Measurements from ENCODE around the gene GPX4.
A peak's percentile ranks its signal among the peaks of the same experiment; 100 is the strongest.

GPX4 gene

DNA sequence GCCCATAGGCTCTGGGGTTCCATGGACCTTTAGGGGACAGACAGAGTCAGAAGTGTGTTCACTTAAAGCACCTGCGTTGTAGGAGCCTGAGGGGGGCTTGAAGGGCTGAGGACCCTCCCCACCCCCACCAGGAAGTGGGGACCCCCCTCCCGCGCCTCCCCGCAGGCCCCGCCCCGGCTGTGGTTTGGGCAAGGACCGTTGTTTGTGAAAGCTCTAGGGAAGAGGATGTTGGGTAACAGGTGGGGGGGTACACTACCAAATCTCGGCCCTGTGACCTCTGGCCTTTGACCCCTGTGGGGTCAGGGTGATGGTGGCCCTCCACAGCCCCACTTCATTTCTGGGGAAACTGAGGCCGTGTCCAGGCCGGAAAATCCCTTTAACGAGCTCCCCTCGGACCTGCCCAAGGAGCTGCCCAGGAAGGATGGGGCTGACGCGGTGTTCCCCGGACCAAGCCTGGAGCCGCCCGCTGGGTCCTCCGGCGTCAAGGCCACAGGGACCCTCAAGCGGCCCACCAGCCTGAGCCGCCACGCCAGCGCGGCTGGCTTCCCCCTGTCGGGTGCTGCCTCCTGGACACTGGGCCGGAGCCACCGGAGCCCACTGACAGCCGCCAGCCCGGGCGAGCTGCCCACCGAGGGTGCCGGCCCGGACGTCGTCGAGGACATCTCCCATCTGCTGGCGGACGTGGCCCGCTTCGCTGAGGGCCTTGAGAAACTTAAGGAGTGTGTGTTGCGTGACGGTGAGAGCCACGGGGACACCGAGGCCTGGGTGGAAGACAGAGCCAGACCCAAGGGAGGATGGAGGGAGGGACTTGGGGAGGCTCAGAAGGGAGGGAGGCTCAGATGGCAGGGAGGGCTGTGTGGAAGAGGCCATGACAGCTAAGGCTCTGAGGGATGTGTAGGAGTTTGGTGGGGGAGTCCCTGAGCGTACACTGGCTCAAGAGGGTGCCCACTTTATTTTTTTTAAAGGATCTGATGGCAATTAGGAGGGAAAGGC, 35.5 kb upstream of the GPX4 start:
- no peak for DNase-seq (ENCODE audit: low spot score)

DNA sequence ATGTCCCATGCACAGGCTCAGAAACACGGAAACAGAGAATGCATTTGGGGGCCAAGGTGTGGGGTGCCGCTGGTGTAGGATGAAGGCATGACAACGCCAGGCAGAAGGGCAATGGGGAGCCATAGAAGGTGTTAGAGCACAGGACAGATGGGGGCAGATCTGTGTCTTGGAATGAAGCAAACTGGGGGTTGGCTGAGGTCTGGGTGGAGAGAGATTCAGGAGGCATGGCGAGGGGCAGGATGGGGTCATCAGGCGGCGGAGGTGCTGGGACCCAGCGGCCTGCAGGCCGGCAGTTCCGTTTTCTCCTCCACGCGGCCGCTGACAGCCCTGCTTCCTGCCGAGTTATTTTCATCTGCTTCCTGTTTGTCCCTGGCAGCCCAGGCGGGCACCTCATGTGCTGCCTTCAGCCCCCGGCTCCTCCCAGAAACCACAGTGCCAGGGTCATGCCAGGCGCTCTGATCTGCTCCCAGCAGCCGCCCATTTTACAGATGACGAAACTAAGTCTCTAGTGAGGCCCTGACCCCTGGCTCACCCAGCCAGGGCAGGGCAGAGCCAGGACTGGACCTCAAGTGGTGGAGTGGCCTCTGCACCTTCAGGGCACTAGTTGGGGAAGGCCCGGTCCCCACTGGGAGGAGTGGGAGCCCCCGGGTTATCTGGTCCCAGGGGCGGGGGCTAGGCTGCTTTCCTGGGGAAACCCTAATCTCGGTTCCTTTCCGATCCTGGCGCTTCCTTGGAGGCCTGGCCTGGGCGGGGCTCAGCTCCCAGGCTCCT, 34.6 kb upstream of the GPX4 start:
- no peak for DNase-seq (ENCODE audit: low spot score)

DNA sequence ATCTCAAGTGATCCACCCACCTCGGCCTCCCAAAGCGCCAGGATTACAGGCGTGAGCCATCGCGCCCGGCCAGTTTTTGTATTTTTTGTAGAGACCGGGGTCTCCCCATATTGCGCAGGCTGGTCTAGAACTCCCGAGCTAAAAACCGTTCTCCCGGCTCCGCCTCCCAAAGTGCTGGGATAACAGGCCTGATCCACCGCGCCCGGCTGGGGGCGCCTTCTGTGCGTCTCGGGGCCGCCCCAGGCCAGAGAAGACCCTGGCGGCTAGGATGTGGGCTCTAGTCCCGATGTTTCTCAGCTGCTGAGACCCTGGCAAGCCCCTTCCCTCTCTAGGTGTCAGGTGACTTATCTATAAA, 33.2 kb upstream of the GPX4 start:
- no peak for DNase-seq (ENCODE audit: low spot score)

DNA sequence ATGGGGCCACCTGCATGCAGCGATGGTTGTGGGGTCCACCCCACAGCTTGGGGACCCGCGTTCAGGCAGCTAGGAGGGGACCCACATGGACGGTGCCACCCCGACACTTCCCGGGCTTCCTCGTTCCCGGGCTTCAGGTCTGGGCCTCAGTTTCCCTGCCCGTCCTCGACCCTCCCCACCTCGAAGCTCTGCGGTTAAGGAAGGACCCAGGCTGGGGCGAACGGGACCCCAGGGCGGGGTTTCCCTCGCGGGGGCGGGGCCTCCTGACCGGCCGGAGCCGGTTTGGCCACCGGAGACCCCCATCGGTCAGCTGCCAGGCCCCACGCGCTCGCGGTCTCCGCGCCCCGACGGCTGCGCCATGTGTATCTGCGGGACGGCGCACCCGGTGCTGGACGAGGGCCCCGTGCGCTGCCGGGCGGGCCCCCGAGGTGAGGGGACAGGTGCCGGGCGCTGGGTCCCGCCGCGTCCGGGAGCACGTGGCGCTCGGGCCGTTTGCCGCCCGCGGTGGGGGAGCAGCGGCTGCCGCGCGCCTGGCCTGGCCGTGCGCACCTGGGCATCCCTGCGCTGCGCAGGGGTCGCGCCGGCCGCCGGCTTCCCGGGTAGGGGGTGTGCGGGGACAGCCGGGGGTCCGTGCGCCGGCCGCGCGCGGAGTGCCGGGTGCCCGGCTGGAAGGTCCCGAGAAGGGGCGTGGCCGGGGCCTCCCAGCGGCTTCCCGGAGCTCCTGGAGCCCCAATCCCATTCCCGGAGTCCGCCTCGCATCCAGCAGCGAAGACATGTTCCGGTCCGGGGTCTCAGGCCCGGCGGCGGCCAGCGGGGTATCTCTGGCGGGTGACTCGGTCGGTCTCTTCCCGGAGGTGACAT, 32.6 kb upstream of the GPX4 start:
- peak; percentile 54 for DNase-seq (ENCODE audit: low spot score)

DNA sequence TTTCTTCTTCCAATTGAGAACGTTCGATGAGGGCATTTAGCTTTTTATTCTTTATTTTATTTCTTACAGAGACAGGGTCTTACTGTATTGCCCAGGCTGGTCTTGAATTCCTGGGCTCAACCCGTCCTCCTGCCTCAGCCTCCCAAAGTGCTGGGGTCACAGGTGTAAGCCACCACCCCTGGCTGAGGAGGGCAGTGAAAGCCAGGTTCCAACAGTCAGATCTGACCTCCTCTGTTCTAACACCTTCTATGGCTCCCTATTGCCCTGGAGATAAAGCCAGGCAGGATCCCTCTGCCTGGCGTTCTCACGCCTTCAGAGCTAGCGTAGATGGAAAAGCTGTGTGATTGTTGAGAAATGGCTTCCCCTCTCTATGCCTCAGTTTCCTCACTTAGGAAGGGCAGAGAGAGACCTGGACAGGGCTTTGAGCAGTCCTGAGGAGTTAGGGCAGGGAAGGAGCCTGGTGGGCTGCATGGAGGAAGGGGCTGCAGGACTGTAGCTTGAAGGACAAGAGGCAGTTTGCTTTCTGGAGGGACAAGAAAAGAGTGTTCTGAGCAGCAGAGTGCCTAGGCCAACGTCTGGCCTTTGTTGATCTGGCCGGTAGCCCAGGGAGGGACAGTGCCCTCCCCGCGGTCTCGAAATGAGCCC, 31.3 kb upstream of the GPX4 start:
- DNase-seq (ENCODE audit: low spot score) = no peak

DNA sequence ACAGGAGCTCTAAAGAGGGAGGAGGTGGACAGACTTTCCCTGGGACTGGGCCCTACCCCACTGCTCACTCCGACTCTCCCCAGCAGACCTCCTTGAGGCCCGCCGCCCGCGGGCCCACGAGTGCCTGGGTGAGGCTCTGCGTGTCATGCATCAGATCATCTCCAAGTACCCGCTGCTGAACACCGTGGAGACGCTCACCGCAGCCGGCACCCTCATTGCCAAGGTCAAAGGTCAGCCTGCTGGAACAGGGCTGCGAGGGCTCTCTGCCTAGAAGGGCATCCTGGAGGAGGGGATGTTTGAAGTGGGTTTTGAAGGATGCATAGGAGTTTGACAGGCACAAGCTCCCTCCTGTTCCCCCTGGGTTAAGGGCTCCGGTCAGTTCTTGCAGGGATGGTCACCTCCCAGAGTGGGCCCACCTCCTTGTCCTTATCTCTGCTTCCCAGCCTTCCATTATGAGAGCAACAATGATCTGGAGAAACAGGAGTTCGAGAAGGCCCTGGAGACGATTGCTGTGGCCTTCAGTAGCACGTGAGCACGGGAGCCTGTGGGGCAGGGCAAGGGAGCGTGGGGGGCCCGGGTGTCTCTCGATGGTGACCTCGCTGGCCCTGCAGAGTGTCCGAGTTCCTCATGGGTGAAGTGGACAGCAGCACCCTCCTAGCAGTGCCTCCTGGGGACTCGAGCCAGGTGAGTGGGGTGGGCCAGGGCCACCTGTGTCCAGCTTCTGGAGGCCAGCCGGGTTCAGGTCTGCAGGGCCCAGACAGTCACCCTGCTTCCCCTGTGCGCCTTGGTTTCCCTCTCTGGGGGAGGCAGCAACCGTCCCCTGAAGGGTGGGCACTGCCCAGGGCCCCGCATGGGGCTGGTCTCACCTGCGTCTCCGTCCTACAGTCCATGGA, 30.5 kb upstream of the GPX4 start:
- DNase-seq (ENCODE audit: low spot score) = no peak

DNA sequence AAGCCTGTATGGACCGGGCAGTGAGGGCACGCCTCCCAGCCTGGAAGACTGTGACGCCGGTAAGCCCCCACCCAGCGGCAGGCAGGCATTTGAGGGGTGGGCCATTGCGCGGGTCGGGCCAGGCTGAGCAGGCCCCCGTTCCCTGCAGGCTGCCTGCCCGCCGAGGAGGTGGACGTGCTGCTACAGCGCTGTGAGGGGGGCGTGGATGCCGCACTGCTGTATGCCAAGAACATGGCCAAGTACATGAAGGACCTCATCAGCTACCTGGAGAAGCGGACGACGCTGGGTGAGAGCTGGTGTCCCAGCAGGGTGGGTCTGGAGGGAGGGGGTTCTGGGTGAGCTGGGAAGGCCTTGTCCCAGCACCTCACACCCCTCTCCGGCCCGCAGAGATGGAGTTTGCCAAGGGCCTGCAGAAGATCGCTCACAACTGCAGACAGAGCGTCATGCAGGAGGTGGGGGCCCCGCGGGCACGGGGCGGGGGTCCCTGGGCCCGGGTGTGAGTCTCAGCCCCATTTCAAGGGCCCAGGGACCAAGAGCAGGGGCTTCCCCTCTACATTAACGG, 29.8 kb upstream of the GPX4 start:
- DNase-seq (ENCODE audit: low spot score) = no peak

DNA sequence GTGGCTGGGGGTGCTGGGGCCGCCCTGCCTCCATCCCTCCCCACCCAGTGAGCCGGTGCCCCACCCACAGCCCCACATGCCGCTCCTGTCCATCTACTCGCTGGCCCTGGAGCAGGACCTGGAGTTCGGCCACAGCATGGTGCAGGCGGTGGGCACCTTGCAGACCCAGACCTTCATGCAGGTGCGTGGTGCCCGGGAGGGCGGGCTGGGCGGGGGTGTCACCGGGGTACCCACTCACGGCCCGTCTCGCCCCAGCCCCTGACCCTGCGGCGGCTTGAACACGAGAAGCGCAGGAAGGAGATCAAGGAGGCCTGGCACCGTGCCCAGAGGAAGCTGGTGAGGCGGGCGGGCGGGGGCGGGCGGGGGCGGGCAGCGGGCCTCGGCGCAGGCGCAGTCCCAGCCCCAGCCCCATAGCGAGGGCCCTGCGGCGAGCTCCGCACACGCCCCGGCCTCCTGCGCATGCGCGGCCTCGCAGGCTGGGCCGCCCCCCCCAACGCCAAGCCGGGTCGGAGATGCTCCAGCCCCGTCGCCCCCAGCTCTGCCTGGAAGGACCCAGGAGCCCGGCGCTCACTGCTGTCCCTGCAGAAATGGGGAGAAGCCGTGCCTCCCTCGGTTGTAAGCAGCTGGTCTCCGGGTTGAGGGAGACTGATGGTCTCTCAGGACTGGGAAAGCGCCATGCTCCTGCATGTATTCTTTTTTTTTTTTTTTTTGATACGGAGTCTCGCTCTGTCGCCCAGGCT, 29.1 kb upstream of the GPX4 start:
- DNase-seq (ENCODE audit: low spot score) = no peak

DNA sequence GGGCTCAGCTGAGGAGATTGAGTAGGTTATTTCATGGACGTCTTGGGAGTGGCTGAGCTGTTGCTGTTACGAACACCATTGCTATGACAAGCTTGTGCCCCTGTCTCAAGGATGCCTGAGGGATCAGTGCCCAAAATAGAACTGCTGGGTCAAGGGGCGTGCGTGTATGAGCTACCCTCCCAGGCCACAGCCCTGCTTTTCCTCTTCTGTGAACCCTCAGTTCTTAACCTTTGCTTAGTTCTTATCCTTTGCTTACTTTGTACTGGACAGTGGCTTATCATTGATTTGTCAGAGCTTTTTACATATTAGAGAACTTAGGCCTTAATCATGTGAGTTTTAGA, 27.8 kb upstream of the GPX4 start:
- DNase-seq (ENCODE audit: low spot score) = no peak

DNA sequence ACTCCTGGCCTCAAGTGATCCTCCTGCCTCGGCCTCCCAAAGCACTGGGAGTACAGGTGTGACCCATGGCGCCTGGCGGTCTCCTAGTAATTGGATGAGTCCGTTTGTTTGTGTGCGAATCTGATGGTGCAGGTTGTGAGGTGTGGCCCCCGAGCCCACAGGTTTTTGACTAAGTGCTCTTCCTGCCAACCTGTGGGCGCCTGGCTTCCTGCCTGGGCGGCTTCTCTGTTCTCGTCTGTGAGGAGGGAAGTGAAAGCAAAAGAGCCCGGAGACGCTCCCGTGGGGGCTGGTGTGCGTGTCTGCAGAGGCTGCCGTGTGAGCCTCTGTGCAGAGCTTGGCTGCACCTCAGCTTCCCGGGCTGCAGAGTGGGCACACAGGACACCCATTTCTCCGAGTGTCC, 26.8 kb upstream of the GPX4 start:
- DNase-seq (ENCODE audit: low spot score) = peak; percentile 55

DNA sequence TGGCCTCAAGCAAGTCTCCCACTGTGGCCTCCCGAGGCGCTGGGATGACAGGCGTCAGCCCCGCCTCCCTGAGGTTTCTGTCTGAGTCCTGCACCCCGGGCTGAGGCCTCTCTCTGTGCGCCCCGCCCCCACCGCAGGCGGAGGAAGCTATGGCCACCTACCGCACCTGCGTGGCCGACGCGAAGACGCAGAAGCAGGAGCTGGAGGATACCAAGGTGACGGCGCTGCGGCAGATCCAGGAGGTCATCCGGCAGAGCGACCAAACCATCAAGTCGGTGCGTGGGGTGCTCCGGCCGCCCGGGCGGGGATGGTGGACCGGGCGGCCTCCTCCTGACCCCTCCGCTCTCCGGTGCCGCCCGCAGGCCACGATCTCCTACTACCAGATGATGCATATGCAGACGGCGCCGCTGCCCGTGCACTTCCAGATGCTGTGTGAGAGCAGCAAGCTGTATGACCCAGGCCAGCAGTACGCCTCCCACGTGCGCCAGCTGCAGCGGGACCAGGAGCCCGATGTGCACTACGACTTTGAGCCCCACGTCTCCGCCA, 24.2 kb upstream of the GPX4 start:
- DNase-seq (ENCODE audit: low spot score) = no peak

DNA sequence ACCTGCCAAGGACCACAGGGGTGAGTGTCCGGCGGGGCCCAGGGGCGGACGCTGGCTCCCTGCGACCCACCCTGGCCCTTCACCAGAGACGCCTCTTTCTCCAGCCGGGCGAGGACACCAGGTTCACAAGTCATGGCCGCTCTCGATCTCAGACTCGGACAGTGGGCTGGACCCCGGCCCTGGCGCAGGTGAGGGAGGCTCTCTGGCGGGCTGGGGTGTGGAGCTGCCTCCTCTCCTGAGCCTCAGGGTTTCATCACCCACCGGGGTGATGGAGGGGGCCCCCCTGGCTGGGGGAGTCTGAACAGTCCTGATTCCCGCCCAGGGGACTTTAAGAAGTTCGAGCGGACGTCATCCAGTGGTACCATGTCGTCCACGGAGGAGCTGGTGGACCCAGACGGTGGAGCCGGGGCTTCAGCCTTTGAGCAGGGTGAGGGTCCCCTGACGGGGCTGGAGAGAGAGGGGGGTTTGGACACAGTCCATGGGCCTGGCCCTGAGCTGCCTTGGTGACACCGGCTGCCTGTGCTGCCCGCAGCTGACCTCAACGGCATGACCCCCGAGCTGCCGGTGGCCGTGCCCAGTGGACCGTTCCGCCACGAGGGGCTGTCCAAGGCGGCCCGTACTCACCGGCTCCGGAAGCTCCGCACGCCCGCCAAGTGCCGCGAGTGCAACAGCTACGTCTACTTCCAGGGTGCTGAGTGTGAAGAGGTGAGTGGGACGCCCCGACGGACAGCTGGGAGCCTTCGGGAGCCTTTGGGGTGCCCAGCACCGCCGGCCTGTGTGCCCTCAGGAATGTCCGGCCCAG, 23.2 kb upstream of the GPX4 start:
- DNase-seq (ENCODE audit: low spot score) = no peak

DNA sequence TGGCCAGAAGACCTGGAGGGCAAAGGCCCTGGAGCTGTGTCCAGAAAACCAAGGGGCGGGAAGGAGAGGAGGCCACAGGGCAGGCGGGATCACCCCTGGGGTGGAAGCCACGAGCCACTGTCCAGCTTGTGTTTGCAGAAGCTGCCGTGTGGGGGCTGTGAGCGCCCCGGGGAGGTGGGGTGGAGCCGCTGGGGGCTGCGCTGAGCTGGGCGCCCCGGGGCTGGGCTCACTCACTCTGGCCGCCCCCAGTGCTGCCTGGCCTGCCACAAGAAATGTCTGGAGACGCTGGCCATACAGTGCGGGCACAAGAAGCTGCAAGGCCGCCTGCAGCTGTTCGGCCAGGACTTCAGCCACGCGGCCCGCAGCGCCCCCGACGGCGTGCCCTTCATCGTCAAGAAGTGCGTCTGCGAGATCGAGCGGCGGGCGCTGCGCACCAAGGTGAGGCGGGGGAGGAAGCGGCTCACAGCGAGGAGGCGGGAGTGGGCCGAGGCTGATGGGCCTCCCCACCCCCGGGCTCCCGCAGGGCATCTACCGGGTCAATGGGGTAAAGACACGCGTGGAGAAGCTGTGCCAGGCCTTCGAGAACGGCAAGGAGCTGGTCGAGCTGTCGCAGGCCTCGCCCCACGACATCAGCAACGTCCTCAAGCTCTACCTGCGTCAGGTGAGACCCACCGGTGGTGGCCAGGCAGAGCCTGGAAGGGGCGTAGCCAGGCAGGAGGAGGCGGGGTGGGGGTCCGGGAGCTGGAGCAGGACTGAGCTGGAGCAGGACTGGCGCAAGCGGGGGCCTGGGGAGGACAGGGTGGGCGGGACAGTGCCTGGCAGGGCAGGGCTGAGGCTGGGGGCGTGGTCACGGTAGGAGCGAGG, 22.3 kb upstream of the GPX4 start:
- DNase-seq (ENCODE audit: low spot score) = no peak

DNA sequence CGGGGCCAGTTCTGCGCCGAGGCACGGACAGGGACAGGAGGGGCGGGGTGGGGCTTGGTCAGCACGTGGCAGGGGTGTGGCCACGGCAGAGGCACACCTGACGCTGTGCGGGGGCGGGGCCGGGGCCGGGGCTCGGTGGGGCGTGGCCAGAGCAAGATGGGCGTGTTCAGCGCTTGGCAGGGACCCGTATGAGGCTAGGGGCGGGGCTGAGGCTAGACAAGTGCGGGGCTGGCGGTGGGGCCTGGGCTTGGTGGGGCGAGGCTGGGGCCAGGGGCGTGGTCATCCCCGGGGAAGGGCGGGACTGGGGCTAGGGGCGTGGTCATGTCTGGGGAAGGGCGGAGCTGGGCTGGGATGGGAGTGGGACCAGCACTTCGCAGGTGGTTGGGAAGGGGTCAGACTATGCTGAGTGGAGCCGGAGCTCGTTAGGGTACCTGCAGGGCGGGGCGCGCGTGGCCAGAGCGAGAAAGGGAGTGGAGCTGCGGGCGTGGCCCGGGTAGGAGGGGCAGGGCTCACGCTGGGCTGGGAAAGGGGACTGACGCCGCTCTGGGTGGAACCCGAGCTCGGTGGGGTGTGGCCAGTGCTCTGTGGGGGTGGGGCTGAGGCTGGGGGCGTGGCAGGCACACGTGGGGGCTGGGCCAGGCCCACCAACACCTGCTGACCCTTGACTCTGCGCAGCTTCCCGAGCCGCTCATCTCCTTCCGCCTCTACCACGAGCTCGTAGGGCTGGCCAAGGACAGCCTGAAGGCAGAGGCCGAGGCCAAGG, 21.4 kb upstream of the GPX4 start:
- peak; percentile 66 for DNase-seq (ENCODE audit: low spot score)

DNA sequence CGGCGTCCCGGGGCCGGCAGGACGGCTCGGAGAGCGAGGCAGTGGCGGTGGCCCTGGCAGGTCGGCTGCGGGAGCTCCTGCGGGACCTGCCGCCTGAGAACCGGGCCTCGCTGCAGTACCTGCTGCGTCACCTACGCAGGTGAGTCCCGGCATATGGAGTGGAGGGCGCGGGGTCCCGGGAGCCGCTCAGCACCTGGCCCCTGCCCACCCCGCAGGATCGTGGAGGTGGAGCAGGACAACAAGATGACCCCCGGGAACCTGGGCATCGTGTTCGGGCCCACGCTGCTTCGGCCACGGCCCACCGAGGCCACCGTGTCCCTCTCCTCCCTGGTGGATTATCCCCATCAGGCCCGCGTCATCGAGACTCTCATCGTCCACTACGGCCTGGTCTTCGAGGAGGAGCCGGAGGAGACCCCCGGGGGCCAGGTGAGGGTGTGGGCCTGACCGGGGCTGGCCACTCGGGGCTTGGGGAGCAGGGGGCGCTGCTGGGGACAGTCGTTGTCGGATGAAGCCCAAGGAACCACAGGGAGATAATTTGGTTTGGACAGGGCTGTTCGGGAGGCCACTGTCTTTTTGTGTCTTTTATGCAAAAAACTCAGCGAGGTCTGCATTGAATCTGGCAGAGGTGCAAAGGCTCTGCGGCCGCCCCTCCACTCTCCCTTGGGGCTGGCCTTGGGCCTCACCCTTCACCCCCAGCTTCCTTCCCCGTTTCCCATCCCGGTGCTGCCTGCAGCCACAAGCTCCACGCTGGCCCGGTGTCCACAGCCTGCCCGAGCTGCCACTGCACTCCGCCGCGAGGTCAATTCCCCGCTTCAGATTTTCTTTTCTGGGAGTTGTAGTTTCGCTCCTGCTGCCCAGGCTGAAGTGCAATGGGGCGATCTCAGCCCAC, 20.6 kb upstream of the GPX4 start:
- DNase-seq (ENCODE audit: low spot score) = no peak

Data from hepatic stellate cell (primary cell).